GM12801 (cell line): Measurements from ENCODE around the gene GRAMD4.

ENCODE experiments used
- TF ChIP-seq, protein P1 (sequence below): IDR thresholded peaks from one replicate; pipeline ENCODE4 v1.5.1; 2011; ENCODE audit warnings: control low read depth; ENCODE audit not compliant: insufficient read length; ENCODE audit errors: extremely low read depth

Gene GRAMD4

DNA sequence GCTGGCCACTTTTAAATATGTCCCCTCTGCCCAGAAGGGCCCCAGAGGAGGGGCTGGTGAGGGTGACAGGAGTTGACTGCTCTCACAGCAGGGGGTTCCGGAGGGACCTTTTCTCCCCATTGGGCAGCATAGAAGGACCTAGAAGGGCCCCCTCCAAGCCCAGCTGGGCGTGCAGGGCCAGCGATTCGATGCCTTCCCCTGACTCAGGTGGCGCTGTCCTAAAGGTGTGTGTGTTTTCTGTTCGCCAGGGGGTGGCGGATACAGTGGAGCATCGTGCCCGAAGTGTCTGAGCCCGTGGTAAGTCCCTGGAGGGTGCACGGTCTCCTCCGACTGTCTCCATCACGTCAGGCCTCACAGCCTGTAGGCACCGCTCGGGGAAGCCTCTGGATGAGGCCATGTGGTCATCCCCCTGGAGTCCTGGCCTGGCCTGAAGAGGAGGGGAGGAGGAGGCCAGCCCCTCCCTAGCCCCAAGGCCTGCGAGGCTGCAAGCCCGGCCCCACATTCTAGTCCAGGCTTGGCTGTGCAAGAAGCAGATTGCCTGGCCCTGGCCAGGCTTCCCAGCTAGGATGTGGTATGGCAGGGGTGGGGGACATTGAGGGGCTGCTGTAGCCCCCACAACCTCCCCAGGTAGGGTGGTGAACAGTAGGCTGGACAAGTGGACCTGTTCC is 46.5 kb downstream of the GRAMD4 start:
- TF ChIP-seq, protein P1, sequence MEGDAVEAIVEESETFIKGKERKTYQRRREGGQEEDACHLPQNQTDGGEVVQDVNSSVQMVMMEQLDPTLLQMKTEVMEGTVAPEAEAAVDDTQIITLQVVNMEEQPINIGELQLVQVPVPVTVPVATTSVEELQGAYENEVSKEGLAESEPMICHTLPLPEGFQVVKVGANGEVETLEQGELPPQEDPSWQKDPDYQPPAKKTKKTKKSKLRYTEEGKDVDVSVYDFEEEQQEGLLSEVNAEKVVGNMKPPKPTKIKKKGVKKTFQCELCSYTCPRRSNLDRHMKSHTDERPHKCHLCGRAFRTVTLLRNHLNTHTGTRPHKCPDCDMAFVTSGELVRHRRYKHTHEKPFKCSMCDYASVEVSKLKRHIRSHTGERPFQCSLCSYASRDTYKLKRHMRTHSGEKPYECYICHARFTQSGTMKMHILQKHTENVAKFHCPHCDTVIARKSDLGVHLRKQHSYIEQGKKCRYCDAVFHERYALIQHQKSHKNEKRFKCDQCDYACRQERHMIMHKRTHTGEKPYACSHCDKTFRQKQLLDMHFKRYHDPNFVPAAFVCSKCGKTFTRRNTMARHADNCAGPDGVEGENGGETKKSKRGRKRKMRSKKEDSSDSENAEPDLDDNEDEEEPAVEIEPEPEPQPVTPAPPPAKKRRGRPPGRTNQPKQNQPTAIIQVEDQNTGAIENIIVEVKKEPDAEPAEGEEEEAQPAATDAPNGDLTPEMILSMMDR: no peak

DNA sequence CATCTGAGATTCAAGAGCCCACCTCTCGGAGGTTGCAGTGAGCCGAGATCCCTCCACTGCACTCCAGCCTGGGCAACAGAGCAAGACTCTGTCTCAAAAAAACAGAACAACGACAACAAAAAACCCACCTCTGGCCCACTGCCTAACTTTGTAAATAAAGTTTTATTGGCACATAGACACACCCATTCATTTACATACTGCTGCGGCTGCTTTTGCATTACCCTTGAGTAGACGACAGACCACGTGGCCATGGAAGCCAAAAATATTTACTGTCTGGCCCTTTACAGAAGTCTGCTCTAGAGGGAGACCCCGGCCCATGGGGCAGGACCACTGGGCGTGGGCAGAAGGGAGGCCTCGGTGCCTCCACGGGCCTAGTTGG is 47.0 kb downstream of the GRAMD4 start:
- TF ChIP-seq, protein P1: no peak

DNA sequence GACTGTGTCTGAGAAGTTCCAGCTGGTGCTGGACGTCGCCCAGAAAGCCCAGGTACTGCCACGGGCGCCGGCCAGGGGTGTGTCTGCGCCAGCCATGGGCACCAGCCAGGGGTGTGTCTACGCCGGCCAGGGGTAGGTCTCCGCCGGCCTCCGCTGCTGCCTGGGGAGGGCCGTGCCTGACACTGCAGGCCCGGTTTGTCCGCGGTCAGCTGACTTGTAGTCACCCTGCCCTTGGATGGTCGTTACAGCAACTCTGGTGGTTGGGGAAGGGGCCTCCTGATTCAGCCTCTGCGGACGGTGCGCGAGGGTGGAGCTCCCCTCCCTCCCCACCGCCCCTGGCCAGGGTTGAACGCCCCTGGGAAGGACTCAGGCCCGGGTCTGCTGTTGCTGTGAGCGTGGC is 47.9 kb downstream of the GRAMD4 start:
- TF ChIP-seq, protein P1: no peak

DNA sequence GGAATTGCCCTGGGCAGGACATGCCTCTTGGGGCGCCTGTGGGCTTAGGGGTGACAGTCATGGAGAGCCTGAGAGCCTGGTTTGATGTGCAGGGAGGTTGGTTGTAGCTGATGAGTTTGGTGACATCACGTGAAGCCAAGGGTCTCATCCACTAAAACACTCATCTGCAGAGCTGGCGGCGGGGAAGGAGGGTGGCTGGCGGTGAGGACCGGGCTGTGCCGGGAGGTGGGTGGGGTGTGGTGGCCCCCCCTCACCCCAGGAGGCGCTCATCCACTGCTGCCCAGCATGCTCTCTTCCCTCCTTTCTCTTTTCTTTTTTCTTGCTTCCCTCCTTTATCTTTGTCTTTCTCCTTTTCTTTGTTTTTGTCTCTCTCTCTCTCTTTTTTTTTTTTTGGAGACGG is 49.0 kb downstream of the GRAMD4 start:
- TF ChIP-seq, protein P1: no peak

DNA sequence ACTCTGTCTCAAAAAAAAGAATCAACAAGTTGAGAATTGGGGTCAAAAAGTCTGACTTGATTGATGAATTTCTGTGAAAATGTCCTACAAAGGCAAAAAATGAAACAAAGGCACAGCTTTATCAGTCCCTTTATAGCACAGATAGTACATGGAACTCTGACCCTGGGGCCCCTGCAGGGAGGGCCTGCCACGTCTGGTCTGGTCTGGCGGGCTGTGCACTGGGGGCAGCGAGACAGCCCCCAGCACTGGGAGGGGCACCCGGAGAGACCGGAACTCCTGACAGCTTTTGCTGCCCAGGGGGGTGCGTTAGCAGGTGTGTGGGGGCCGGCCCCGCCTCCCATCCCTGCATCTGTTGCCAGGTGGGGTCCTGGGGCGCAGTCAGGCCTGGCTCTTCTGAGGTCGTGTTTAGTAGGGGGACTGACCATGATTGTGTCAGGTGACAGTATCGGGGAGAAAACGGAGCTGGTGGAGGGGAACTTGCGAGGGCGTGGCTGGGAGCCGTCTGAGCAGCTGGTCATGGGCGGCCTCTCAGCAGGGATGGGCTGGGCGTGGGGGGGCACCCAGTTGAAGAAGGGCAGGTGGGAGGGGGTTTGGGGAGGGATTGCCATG is 51.7 kb downstream of the GRAMD4 start:
- TF ChIP-seq, protein P1: no peak

DNA sequence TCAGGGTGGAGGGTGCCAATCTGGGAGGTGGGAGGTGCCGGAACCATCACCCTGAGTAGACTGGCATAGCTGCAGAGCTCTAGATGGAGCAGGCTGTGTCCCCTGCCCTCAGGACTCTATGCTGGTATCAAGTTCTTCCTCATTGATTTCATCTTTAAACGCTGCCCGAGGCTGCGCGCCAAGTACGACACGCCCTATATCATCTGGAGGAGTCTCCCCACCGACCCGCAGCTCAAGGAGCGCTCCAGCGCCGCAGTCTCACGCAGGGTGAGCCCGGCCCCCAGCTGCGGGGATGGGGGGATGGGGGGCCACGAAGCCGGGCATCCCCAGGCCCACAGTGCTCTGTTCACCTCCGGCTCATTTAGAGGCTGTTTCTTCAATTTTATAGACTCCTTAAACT is 52.5 kb downstream of the GRAMD4 start:
- TF ChIP-seq, protein P1: no peak

DNA sequence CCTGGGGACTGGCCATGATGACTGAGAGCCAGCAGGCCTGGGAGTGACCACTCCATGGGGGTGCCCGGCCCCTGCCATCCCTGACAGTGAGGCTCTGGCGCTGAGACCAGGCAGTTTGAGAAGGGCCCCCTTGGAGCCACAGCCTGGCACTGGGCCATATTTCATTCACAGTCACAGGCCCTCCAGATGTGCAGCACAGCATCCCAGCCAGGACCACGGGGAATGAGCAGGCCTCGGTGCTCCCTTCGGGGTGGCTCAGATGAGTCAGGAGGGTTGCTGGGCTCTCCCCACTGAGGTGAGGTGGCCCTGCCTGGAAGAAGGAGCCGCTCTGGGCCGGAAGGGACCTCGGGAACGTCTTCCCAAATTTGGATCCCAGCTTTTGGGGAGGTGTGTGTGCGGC is 53.0 kb downstream of the GRAMD4 start:
- TF ChIP-seq, protein P1: no peak
